HUES64 (cell line): Measurements from ENCODE around the gene TLE5.
A peak's percentile ranks its signal among the peaks of the same experiment; 100 is the strongest.
"Not testable (repeated sequence)": the region's sequence is repeated elsewhere in the genome, so short reads cannot be mapped to it uniquely, and the experiment has no call there.

Experiments used
- H3K27ac ChIP-seq: 2 replicates; pipeline ENCODE4 v1.7.0; 2013; ENCODE audit warnings: low read depth, low read length, inconsistent platforms
- H3K27me3 ChIP-seq: 2 replicates; pipeline ENCODE4 v1.6.1; 2013; ENCODE audit warnings: mild to moderate bottlenecking, low read length; ENCODE audit not compliant: insufficient read depth
- H3K36me3 ChIP-seq: 2 replicates; pipeline ENCODE4 v1.6.1; 2013; ENCODE audit warnings: mild to moderate bottlenecking, low read length; ENCODE audit not compliant: insufficient read depth
- H3K4me1 ChIP-seq: 2 replicates; pipeline ENCODE4 v1.6.1; 2013; ENCODE audit warnings: mild to moderate bottlenecking, low read length, moderate library complexity; ENCODE audit not compliant: insufficient read depth
- H3K4me3 ChIP-seq: 2 replicates; pipeline ENCODE4 v1.5.1; 2013; ENCODE audit warnings: mild to moderate bottlenecking, low read length, moderate library complexity
- H3K9ac ChIP-seq: 2 replicates; pipeline ENCODE4 v1.6.1; 2013; ENCODE audit warnings: mild to moderate bottlenecking, low read depth, low read length
- H3K9me3 ChIP-seq: 2 replicates; pipeline ENCODE4 v1.6.1; 2013; ENCODE audit warnings: low read depth, low read length; ENCODE audit not compliant: insufficient read depth
- WGBS: fragments of 150-250, 120-280 bp; methylation state at CpG from one replicate; pipeline ENCODE4 v1.1.7; 2013; ENCODE audit warnings: missing lambda C conversion rate; 5-methylcytosine and 5-hydroxymethylcytosine counted together

The TLE5 gene

DNA sequence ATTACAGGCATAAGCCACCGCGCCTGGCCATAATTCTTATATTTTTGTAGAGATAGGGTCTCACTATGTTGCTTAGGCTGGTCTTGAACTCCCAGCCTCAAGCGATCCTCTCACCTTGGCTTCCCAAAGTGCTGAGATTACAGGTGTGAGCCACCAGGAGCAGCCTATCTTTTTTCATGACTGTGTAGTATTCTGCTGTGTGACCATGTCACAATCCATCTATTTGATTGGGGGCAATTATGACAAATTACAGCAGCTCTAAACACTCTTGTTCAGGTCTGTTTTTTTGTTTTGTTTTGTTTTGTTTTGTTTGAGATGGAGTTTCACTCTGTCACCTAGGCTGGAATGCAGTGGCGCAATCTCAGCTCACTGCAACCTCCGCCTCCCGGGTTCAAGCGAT is 12.3 kb downstream of the TLE5 start:
- WGBS, result 98% methylated on average over 7 of the region's 7 CpGs
- H3K27ac ChIP-seq, H3K36me3 ChIP-seq, H3K9ac ChIP-seq, H3K9me3 ChIP-seq, H3K4me3 ChIP-seq: not testable (repeated sequence)
- Histone ChIP-seq H3K4me1 (peaks cover 11% of the 10 kb centered on the region; the same call in 1 of the 2 replicates), H3K27me3 (peaks cover 17% of the 10 kb centered on the region)

DNA sequence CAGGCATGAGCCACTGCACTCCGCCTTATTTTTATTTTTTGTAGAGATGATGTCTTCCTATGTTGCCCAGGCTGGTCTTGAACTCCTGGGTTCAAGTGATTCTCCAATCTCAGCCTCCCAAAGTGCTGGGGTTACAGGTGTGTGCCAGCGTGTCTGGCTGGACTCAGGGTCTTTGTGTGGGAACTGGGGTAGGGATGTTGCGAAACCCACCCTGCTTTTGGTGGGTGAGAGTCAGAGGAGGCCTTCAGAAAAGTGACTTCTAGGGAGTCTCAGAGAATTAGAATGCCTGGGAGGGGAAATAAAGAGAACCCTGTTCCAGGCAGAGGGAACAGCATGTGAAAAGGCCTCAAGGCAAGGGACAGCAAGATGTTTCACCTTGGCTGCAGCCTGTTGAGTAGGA is 13.2 kb downstream of the TLE5 start:
- 94% methylated on average over 3 of the region's 3 CpGs for WGBS
- H3K27me3 ChIP-seq, result peaks cover 21% of the 10 kb centered on the region
- H3K9ac ChIP-seq, result no peak overlapping the region
- H3K4me1 ChIP-seq, result peaks cover 6% of the 10 kb centered on the region; the same call in 1 of the 2 replicates
- no peaks in the 10 kb centered on the region for H3K9me3 ChIP-seq
- no peak overlapping the region for H3K4me3 ChIP-seq
- H3K27ac ChIP-seq, result no peak overlapping the region
- no peaks in the 10 kb centered on the region for H3K36me3 ChIP-seq

DNA sequence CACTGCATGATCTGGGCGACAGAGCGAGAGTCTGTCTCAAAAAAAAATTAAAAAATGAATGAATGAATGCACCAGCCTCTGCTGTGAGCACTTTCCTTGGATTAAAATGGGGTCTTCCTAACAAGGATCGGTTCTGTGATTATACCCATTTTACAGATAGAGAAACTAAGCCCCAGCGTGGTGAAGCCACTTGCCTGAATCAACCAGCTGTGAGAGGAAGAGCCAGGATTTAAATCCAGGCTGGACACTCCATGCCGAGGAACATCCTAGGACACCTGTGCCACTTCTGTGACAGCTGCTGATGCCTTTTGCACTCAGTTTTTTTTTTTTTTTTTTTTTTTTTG is 14.1 kb downstream of the TLE5 start:
- H3K27me3 ChIP-seq, result peaks cover 21% of the 10 kb centered on the region
- no peaks in the 10 kb centered on the region for H3K9me3 ChIP-seq
- H3K36me3 ChIP-seq, result no peaks in the 10 kb centered on the region
- H3K27ac ChIP-seq, result no peak overlapping the region
- peak overlapping the region; percentile 47; the same call in 1 of the 2 replicates for H3K4me3 ChIP-seq
- no peak overlapping the region for H3K9ac ChIP-seq
- 83% methylated on average over 5 of the region's 5 CpGs for WGBS
- peaks cover 5% of the 10 kb centered on the region; the same call in 1 of the 2 replicates for H3K4me1 ChIP-seq

DNA sequence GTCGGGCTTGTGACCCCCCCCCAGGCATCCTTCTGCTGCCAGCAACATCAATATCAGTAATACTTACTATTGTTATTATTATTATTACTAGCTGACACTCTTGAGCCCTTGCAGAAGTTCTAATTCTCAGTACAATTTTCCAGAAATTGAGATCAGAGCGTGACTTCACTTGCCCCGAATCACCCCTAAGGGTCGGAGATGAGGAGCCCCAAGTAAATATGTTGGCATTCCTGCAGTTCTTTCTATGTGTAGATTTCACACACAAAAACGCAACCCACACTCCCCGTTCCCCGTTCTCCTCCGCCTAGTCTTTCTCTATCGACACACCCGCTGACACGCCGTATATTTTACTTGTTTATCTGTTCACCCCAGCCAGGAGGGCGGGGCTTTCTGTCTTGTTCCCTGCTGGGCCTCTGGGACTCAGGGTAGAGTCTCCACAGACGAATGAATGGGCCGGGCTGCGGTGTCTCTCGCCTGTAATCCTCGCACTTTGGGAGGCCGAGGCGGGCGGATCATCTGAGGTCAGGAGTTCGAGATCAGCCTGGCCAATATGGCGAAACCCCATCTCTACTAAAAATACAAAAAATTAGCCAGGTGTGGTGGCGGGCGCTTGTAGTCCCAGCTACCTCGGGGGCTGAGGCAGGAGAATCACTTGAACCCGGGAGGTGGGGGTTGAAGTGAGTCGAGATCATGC is 14.7 kb downstream of the TLE5 start:
- peak overlapping the region; percentile 47 for H3K4me3 ChIP-seq

DNA sequence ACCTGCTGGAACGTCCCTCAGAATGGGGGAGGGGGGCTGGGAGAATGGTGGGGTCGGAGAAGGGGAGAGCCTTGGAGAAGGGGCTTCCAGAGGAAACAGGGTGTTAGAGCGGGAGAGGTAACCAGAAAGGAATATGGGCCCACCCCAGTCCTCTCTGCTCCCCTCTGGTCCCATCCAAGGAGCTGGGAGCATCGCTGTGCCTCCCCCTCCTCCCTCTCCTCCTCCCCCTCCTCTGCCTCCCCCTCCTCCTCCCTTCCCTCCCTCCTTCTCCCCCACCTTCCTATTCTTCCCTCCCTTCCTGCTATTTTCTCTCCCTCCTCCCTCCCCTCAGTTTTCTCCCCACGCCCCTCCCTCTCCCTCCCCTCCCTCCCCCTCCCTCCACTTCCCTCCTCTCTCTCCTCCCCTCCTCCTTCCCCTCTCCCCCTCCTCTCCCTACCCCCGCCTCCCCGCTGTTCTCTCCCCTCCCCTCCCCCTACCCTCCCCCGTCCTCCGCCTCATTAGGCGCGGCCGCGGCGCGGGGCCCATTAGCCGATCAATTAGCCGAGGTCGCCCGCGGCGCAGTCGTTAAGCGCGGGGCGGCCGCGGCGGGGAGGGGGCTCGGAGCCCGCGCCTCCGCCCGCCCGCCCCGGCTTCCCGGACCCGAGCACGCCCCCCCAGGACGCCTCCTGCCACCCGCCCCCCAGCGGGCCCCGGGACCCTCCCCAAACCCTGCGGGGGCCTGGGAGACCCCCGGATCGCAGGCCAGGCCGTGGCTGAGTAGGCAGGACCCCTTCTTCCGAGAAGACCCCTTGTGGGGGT is 15.4 kb downstream of the TLE5 start:
- WGBS, result 0% methylated on average over 24 of the region's 47 CpGs
- H3K27ac ChIP-seq, result peak overlapping the region; percentile 64; the same call in 1 of the 2 replicates
- no peaks in the 10 kb centered on the region for H3K36me3 ChIP-seq
- peak overlapping the region; percentile 47 for H3K4me3 ChIP-seq
- H3K27me3 ChIP-seq, result peaks cover 31% of the 10 kb centered on the region
- H3K4me1 ChIP-seq, result peaks cover 9% of the 10 kb centered on the region
- H3K9ac ChIP-seq, result no peak overlapping the region
- H3K9me3 ChIP-seq, result no peaks in the 10 kb centered on the region

More for the DNA sequence above, 14.7 kb downstream of the TLE5 start:
- Histone ChIP-seq H3K27me3 (peaks cover 26% of the 10 kb centered on the region), H3K27ac (peak overlapping the region; percentile 64; the same call in 1 of the 2 replicates), H3K9me3 (no peaks in the 10 kb centered on the region), H3K4me1 (peaks cover 7% of the 10 kb centered on the region), H3K36me3 (no peaks in the 10 kb centered on the region), H3K9ac (no peak overlapping the region)
- 12% methylated on average over 27 of the region's 28 CpGs for WGBS

DNA sequence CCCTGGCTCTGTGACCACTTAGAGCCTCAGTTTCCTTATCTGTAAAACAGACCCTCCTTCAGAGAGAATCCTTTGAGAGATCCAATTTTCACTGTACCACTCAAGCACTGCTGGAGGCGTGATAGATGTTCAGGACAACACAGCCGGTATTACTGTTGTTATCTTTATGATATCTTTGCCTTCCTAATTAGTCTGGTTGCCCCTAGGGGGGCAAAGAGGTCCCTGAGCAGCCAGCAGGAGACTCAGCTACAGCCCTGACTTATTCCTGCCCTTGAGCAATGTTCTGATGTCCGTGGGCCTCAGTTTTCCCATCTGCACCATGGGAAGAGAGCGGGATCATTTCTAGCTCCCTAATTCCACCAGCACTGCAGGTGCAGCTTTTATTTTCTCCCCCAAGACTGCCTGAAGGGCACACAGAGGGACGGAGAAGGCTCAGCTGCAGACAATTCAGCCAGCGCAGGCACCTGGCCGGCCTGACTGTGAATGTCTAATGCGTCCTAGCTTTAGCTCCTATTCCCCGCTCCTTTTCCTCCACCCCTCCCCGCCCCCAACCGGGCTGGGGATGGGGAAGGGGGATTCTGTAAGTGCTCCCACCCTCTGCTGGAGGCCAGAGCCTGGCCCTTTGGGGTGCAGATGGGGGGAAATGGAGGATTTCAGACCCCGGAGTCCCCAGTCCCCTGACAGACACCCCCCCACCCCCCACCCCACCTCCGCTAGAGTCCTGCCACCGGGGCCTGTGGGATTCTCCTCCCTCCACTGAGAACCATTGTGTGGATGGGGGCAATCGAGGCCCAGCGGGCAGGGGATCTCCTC is 16.2 kb downstream of the TLE5 start:
- Histone ChIP-seq H3K27me3 (peaks cover 35% of the 10 kb centered on the region), H3K4me3 (peak overlapping the region; percentile 41), H3K36me3 (no peaks in the 10 kb centered on the region), H3K9ac (no peak overlapping the region), H3K27ac (peak overlapping the region; percentile 45; the same call in 1 of the 2 replicates), H3K4me1 (peaks cover 9% of the 10 kb centered on the region), H3K9me3 (no peaks in the 10 kb centered on the region)
- 11% methylated on average over 9 of the region's 16 CpGs for WGBS

DNA sequence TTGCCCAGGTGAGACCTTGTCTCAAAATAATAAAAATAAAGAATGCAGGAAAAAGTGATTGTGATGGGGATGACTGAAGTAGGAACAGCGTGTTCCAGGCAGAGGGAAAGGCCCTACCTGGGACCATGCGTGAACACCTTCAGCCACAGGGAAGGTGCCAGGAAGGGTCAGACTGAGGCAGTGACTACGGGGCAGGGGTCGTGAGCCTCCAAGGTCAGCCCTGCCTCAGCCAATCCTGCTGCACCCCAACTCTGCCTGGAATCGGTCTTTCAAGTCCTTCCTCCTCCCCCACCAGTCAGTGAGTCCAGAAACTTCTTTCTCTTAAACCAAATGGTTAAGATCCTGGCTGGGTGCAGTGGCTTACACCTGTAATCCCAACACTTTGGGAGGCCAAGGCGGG is 17.1 kb downstream of the TLE5 start:
- Histone ChIP-seq H3K9ac (no peak overlapping the region), H3K27me3 (peaks cover 37% of the 10 kb centered on the region), H3K27ac (no peak overlapping the region), H3K4me1 (peaks cover 9% of the 10 kb centered on the region), H3K4me3 (no peak overlapping the region), H3K36me3 (no peaks in the 10 kb centered on the region), H3K9me3 (no peaks in the 10 kb centered on the region)
- 86% methylated on average over 6 of the region's 6 CpGs for WGBS

DNA sequence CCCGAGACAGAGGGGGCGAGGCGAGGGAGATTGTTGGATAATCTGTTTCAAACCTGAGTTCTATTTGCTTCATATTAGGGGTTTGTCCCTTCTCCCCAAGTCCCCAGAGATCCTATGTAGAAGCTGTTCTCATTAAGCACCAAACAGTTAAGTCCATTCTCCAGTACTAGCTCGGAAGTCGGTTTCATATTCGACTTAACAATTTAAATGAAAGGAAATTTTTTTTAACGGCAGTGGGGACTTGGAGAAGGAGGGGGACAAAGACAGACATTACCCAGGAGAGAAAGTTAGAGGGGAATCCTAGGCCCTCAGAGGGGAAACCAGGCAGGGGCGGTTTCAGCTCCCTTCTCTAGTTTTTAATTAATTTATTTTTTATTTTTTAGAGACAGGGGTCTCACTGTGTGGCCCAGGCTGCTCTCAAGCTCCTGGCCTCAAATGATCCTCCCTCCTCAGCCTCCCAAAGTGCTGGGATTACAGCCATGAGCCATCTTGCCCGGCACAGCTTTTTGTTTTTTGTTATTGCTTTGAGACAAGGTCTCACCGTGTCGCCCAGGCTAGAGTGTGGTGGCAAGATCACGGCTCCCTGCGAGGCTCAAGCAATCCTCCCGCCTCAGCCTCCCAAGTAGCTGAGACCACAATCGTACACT is 19.6 kb downstream of the TLE5 start:
- H3K27me3 ChIP-seq, result peaks cover 54% of the 10 kb centered on the region

DNA sequence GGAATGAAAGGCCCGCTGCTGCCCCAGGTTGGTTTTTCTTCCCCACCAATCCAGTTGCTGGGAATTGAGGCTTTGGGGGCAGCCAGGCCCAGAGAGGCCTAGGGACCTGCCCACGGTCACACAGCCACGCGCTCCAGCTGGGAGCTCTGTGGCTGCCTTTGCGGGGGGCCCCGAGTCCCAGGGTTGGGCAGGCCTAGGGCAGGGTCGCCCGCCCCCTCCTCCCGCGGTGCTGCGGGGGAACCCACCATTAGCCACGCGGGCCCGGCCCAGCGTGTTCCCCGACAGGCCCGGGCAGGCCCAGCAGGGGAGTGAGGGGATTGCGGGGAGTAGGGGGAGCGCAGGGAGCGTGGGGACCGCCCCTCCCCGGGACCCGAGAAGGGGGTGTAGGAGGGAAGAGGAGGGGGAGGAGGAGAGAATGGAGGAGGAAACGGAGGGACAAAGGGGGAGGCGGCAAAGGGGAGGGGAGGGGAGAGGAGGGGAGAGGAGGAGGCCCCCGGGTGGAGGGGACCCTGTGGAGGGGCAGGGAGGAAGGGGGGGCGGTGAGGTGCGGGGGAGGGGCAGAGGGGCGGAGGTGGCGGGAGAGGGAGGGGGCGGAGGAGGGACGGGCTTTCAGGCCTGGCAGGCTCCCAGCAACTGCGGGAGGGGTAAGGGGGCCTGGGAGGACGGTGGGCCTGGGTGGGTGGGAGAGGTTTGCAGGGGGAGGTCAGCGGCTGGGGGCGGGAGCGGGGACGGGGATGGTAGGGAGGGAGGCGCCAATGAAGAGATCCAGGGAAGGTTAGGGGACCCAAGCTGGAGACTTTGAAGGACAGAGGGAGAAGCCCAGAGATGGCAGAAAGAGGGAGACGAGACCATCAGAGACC is 20.3 kb downstream of the TLE5 start:
- Histone ChIP-seq H3K36me3 (no peaks in the 10 kb centered on the region), H3K27me3 (peaks cover 56% of the 10 kb centered on the region), H3K9ac (no peak overlapping the region), H3K27ac (peak overlapping the region; percentile 23; the same call in 1 of the 2 replicates), H3K4me3 (peak overlapping the region; percentile 44), H3K9me3 (no peaks in the 10 kb centered on the region), H3K4me1 (peaks cover 9% of the 10 kb centered on the region)
- 5% methylated on average over 37 of the region's 40 CpGs for WGBS

More for the DNA sequence above, 19.6 kb downstream of the TLE5 start:
- WGBS, result 55% methylated on average over 14 of the region's 15 CpGs
- peak overlapping the region; percentile 44 for H3K4me3 ChIP-seq
- H3K27ac ChIP-seq, result no peak overlapping the region
- H3K4me1 ChIP-seq, result peaks cover 9% of the 10 kb centered on the region
- H3K36me3 ChIP-seq, result no peaks in the 10 kb centered on the region
- H3K9ac ChIP-seq, result no peak overlapping the region
- H3K9me3 ChIP-seq, result no peaks in the 10 kb centered on the region

DNA sequence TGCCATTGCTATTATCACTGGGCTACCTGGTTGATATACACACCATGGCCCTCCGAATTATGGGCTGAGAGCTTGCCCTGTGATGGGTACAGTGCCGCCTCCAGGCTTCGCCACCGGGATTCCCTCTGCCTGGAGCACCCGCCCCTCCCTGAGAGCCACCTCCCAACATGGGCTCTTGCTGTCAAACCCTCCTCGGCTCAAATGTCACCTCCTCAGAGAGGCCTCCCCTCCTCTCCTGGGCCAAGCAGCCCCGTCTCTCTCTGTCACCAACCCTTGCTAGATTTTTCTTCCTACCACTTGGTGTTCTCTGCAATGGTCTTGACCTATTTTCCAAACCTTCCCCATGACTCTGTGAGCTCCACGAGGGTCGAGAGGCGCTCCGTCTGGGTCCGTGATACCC is 21.0 kb downstream of the TLE5 start:
- Histone ChIP-seq H3K4me1 (peaks cover 9% of the 10 kb centered on the region), H3K36me3 (no peaks in the 10 kb centered on the region), H3K4me3 (peak overlapping the region; percentile 36), H3K9me3 (no peaks in the 10 kb centered on the region), H3K9ac (no peak overlapping the region), H3K27ac (no peak overlapping the region; the same call in 1 of the 2 replicates), H3K27me3 (peaks cover 56% of the 10 kb centered on the region)
- WGBS, result 22% methylated on average over 12 of the region's 12 CpGs
